Heart left ventricle (tissue), 13 donors: ENCODE measurements around the gene EXTL1.

Source experiments
- CTCF ChIP-seq, 12 donors: fragments of 200-600 bp; sonication (generic) in 4 of 12; IDR thresholded peaks; one replicate each; pipeline versions ENCODE4 v1.5.0 to v1.8.0; 2018 to 2022; ENCODE audit warnings: antibody characterized with exemption in 12 of 12, mild to moderate bottlenecking in 5 of 12
- POLR2A ChIP-seq, 2 donors: fragments of 450-650 bp; IDR thresholded peaks; one replicate each; pipeline ENCODE4 v1.6.1; 2017; ENCODE audit warnings: antibody characterized with exemption in 2 of 2, mild to moderate bottlenecking in 2 of 2, moderate library complexity in 2 of 2
- donor health status: ischemic (EF 13 %, LVEDD 7.1; RV severe dilation, severe dysfunction).
- donor health status: DM: no; HTN: yes; CAD: no.
- donor health status: DM: no; HTN: no; CAD: no.
- donor health status: ischemic (EF 25% LVEDD 6.9; RV normal size, moderate dysfunction).
- donor health status: ischemic (EF 25% LVEDD 5.7; RV mildly dilated, moderate dysfunction).
- donor health status: ischemic (EF 35%, LVEDD 5.7; RV mildly dilated, moderate dysfunction).
- donor health status: nonischemic (EF 11% LVEDD 7.7; RV severe dilation, severe dysfunction).
- donor health status: DM: yes; HTN: yes; CAD: no.
- donor health status: PGD.
- donor health status: ischemic (EF 29% LVEDD 5.4; RV normal size, mild dysfunction).
- donor health status: nonischemic (EF 23%, LVEDD 6.1; RV moderate dilation, normal function).

GRCh38 chr1:26023826-26024225 lies 2.3 kb downstream of the EXTL1 start:
- TF ChIP-seq CTCF (IDR thresholded peaks at IDR 0.05) (no peak), POLR2A (IDR thresholded peaks at IDR 0.05) (no peak)
